Testis (tissue), 3 donors: Measurements from ENCODE around the gene FAM107B. TPM values are rescaled to one million over a fixed set of nuclear protein-coding genes. Genes with fewer than 3 reads are reported as not detected.

Experiments used
- DNase-seq: peaks from one replicate; pipeline ENCODE4 v3.0.0-alpha.2; 2019
- H3K27ac ChIP-seq, 2 donors: fragments of 200-600 bp; sonication (generic); one replicate each; pipeline ENCODE4 v1.5.1; 2019
- H3K27me3 ChIP-seq: fragments of 200-600 bp; sonication (generic); one replicate; pipeline ENCODE4 v1.5.1; 2019
- H3K36me3 ChIP-seq: fragments of 200-600 bp; sonication (generic); one replicate; pipeline ENCODE4 v1.5.1; 2017; ENCODE audit warnings: low read depth; ENCODE audit errors: missing control alignments
- H3K4me1 ChIP-seq: fragments of 200-600 bp; sonication (generic); one replicate; pipeline ENCODE4 v1.5.1; 2019
- H3K4me3 ChIP-seq, 2 donors: fragments of 200-600 bp; sonication (generic); one replicate each; pipeline ENCODE4 v1.5.1; 2017 to 2019
- H3K9me3 ChIP-seq: fragments of 200-600 bp; sonication (generic); one replicate; pipeline ENCODE4 v1.5.1; 2017
- CTCF ChIP-seq, 3 experiments: fragments of 450-650 bp in 2 of 3; fragments of 200-600 bp in 1 of 3; sonication (generic) in 1 of 3; IDR thresholded peaks; one replicate each; pipeline ENCODE4 v1.5.1; 2016 to 2019; ENCODE audit warnings: antibody characterized with exemption in 3 of 3, mild to moderate bottlenecking in 2 of 3, moderate library complexity in 1 of 3
- POLR2A ChIP-seq: fragments of 450-650 bp; IDR thresholded peaks from one replicate; pipeline ENCODE4 v1.6.1; 2017; ENCODE audit warnings: antibody characterized with exemption, mild to moderate bottlenecking, moderate library complexity
- WGBS, 2 donors: methylation state at CpG; one replicate each; pipeline ENCODE4 v1.1.5; 2018; 5-methylcytosine and 5-hydroxymethylcytosine counted together
- intact Hi-C: fragments of 100-400 bp; cut with DNase I; formaldehyde crosslinking; loops from one replicate; pipeline ENCODE4 v1.15.1; 2023; ENCODE audit warnings: low total_unique reads
- polyA plus RNA-seq: library from polyadenylated mRNA; stranded (reverse); fragments of 350-450 nt; fragmentation: Illumina TruSeq; extraction: RNeasy Lipid Tissue Mini Kit (QIAGEN cat#74804); gene quantifications from one replicate; pipeline ENCODE4 v1.2.3, GENCODE V29; 2014; ENCODE audit warnings: low read depth, low replicate concordance; ENCODE audit not compliant: insufficient read depth
- total RNA-seq, 2 donors: library from RNA; depleted of rRNA; stranded (reverse); fragments of >200 nt; gene quantifications; one replicate each; pipeline ENCODE4 v1.2.3, GENCODE V29; 2016

Gene FAM107B
- total and polyA plus RNA-seq, 3 donors from 2014 or later = 71.7 to 89.5 (median 82.8) TPM

GRCh38 chr10:14701466-14701865 is 73.2 kb downstream of the FAM107B start:
- 83 to 90% methylated on average over 7 of the region's 7 CpGs for WGBS, 2 donors
- no peak overlapping the region for H3K27ac ChIP-seq
- no peaks in the 10 kb centered on the region for H3K27me3 ChIP-seq
- peaks cover 3% of the 10 kb centered on the region for H3K4me1 ChIP-seq
- no peak for TF ChIP-seq CTCF (IDR thresholded peaks at IDR 0.05)
- no peak for TF ChIP-seq POLR2A
- no peaks in the 10 kb centered on the region for H3K9me3 ChIP-seq
- intact Hi-C loops = no loop called here
- no peak for DNase-seq
- H3K36me3 ChIP-seq = no peaks in the 10 kb centered on the region
- no peak overlapping the region for H3K4me3 ChIP-seq

DNA sequence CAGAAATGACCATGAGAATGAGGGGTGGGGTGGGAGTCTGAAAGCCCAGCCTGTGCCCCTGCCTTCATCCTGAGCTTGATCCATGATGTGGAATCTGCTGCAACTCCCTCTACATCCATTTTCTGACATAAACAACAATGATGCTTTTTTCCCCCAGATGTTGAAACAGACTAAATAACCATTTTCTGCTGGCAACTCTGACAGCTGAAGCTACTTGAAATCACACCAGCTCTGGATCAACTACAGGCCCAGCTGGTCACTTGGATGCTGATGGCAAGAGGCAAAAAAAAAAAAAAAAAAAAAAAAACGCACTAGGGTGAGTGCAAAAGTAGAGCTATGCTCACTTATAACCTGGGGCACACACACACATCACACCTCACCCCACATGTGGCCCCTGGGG is 74.2 kb downstream of the FAM107B start:
- Histone ChIP-seq H3K9me3 (no peaks in the 10 kb centered on the region), H3K27ac (no peak overlapping the region), H3K36me3 (no peaks in the 10 kb centered on the region), H3K27me3 (no peaks in the 10 kb centered on the region), H3K4me1 (peaks cover 3% of the 10 kb centered on the region), H3K4me3 (no peak overlapping the region)
- intact Hi-C loops = no loop called here
- no peak for TF ChIP-seq CTCF (IDR thresholded peaks at IDR 0.05)
- WGBS, 2 donors = 0 to 50% methylated on average over 1 of the region's 1 CpG
- no peak for DNase-seq

DNA sequence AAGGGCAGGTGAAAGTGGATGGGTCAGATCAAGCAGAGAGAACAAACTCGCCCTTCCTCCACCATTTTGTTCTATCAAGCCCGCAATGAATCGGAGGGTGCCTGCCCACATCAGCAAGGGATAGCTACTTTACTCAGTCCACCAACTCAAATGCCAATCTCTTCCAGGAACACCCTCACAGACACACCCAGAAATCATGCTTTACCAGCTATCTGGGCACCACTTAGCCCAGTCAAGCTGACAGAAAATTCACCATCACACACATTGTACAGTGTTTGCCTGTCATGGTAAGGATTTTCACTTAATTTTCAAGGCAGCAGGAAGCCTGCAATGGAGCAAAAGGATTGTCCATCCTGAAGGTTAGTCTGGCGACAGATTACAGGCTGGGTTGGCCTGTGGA is 75.2 kb downstream of the FAM107B start:
- intact Hi-C loops = no loop called here
- Histone ChIP-seq H3K4me1 (peaks cover 3% of the 10 kb centered on the region), H3K27ac (no peak overlapping the region), H3K27me3 (no peaks in the 10 kb centered on the region), H3K4me3 (no peak overlapping the region), H3K9me3 (no peaks in the 10 kb centered on the region), H3K36me3 (no peaks in the 10 kb centered on the region)
- DNase-seq = no peak
- 97 to 100% methylated on average over 4 of the region's 4 CpGs for WGBS, 2 donors
- no peak for TF ChIP-seq CTCF (IDR thresholded peaks at IDR 0.05)
- no peak for TF ChIP-seq POLR2A

DNA sequence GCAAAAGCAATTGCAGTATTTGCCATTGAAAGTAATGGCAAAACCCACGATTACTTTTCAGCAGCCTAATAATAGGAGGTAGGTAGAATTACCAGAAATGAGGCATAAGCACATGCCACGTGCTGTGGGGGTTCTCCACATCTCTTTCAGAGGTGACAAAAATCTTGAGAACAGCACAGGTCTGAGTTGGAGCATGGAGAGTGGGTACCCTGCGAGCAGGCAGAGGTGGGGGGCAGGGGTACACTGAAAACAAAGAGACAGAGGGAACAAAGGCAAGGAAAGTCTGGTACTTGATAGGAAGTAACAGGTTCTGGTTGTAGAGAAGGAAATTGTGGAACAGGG is 75.9 kb downstream of the FAM107B start:
- TF ChIP-seq CTCF (IDR thresholded peaks at IDR 0.05) (no peak), POLR2A (no peak)
- H3K4me3 ChIP-seq = no peak overlapping the region
- no peak overlapping the region for H3K27ac ChIP-seq
- peaks cover 3% of the 10 kb centered on the region for H3K4me1 ChIP-seq
- DNase-seq = no peak
- 59 to 96% methylated on average over 3 of the region's 3 CpGs for WGBS, 2 donors
- no peaks in the 10 kb centered on the region for H3K27me3 ChIP-seq
- intact Hi-C loops = no loop called here
- H3K9me3 ChIP-seq = no peaks in the 10 kb centered on the region
- H3K36me3 ChIP-seq = no peaks in the 10 kb centered on the region

DNA sequence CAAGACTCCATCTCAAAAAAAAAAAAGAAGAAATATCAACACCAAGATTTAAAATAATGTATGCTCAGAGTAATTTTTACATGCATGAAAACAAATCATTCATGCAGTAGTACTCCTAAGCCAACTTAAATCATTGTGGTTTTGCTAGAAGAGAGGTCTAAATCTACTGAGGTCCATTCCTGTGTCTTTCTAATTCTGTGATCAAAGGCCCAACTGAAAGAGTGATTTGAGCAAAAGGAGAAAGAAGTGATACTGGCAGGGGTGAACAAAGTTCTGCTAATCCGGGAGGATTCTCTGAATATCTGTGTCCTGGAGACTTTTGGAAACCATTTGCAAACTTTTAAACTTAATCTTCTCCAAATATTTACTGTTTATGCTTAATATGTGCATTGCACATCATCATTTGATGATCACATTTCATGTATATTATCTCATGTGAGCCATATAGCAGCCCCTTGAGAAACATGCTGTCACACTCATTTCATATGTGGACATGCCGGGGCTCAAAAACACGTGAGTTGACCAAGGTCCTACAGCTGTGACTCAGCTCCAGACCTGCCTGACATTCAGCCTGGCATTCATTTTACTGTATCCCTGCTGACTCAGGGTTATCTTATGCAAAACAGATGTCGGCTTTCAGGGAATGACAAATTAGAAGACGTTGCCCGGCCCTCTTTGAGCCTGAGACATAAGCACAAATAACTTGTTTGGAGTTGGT is 76.4 kb downstream of the FAM107B start:
- intact Hi-C loops = no loop called here
- Histone ChIP-seq H3K27me3 (no peaks in the 10 kb centered on the region), H3K4me3 (no peak overlapping the region), H3K4me1 (peaks cover 3% of the 10 kb centered on the region), H3K9me3 (no peaks in the 10 kb centered on the region), H3K27ac (no peak overlapping the region), H3K36me3 (no peaks in the 10 kb centered on the region)
- WGBS, 2 donors = 78 to 85% methylated on average over 6 of the region's 6 CpGs
- no peak for DNase-seq
- TF ChIP-seq CTCF (IDR thresholded peaks at IDR 0.05) (no peak), POLR2A (no peak)
